Measurements from ENCODE around the gene LRRC4B.
A peak's percentile ranks its signal among the peaks of the same experiment; 100 is the strongest.
"Not testable (repeated sequence)": the region's sequence is repeated elsewhere in the genome, so short reads cannot be mapped to it uniquely, and the experiment has no call there.

Gene LRRC4B

DNA sequence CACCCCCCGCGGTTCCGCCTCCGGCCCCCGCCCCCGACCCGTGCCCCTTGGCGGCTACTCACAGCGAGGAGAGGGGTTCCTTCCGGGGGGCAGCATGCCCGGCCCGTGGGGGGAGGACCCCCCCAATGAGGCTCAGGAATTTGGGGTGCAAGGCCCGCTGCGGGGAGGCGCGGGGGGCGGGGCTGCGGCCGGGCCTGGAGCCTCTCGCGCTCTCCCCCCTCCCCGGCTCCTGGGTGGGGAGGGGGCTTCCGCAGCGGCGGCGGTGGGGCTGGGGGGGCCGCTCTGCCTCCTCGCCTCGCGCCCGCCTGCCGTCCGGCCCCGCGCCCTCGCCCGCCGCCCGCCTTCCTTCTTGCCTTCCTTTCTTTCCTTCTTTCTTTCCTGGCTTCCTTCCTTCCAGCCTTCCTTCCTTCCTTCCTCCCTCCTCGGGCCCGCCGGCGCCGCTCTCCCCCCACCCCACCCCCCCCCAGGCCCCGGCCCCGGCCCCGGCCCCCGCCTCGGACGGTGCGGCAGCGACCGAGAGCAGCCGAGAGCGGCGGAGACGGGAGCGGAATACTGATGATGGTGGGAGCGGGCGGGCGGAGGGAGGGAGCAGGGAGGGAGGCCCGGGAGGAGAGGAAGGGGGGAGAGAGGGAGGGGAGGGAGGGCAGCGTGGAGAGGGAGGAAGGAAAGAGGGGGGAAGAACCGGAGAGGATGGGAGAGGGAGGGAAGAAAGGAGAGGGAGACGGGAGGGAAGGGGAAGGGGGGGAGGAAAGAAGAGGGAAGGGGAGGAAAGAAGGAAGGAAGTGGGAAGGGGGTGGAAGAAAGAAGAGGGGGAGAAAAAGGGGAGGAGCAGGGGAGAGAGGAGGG lies at the start of gene LRRC4B:
TSS of gene LRRC4B (minus strand) at position 554 of the 846 bp plus-strand sequence. CDS start 19,597 bp downstream, outside the sequence.
- DNase-seq = peak in 39 of 51 donors; percentile 7 to 84 (median 60)

DNA sequence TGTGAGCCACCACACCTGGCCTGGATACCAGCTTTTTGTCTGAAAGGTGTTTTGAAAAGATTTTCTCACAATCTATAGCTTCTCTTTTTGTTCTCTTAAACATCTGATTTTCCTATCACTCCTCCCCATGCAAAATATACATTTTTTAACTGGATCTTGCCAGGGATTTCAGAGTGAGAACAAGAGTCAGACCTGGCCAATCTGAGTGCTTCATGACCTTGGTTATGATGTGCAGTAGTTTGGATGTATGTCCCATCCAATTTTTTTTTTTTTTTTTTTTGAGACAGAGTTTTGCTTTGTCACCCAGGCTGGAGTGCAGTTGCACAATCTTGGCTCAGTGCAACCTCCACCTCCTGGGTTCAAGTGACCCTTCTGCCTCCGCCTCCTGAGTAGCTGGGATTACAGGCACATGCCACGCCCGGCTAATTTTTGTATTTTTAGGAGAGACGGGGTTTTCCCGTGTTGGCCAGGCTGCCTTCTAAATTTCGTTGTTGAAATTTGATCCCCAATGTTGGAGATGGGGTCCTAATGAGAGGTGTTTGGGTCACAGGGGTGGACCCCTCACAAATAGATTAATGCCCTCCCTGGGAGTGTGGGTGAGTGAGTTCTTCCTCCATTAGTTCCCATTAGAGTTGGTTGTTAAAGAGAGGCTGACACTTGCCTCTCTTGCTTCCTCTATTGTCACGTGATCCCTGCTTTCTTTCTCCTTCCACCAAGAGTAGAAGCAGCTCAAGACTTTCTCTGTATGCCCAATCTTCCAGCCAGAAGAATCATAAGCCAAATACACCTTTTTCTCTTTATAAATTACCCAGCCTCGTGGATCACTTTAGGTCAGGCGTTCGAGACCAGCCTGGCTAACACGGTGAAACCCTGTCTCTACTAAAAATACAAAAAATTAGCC lies 44.5 kb upstream of the LRRC4B start:
- not testable (repeated sequence) for DNase-seq

DNA sequence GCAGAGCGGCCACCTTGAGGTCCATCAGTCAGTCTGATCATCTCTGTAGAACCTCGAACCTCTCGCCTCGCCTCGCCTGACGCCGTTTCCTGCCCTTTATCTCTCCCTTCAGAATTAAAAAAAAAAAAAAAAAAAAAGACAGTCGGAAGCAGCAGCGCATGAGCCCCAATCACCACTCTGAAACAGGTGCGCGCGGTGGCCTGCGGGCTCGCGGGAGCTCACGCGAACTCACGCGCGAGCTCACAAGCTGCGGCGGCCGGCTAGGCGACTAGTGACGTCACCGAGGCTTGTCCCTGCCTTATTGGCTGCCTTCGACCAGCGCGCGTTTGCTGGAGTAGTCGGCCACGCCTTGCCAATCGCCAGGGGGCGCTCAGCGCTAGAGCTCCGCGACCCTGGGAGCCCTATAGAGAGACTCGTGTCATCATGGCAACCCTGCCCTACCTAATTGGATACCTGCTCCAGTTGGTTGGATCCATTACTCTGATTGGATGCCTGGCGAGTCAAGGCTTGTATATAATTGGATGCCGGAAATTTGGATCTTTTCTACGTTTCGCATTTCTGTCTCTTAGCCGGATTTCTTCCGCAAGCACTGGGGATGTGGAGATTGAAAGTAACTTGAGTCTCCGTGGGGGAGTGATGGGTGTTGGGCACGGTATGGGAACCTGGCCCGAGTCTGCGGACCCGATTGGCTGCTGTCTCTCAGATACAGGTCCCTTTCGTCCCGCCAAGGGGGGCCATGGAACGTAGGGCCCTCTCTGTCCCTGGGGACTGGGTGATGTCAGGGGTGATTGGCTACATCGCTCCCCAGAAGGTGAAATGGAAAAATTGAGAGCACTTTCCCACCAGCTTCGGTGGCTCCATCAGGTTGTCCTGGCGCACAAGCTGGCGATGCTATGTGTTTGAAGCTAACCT lies 39.9 kb upstream of the LRRC4B start:
- peak in 50 of 51 donors; percentile 13 to 99 (median 91) for DNase-seq

DNA sequence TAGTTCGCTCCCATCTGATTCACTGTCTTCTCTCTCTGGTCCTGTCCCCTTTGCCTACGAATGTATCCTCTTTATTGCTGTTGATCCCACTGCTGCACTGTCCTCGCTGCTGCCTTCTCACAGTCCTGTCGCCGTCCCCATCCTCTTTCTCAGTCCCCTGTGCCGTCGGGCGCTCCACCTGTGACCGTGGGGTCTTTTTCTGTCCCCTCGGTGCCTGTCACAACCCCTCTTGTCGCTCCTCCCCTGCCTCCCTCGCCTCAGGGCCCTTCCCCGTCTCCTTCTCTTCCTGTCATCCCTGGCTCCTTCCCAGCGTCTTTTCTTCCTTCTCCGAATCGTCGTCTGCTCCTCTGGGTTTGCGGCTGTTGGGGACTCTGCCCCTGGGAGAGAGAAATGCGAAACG lies 39.2 kb upstream of the LRRC4B start:
- peak in 1 of 51 donors; percentile 15 for DNase-seq

- DNase-seq = peak in 13 of 51 donors; percentile 6 to 47 (median 27)
These were observed 38.0 kb upstream of the LRRC4B start for GRCh38 chr19:50606059-50606836.

DNA sequence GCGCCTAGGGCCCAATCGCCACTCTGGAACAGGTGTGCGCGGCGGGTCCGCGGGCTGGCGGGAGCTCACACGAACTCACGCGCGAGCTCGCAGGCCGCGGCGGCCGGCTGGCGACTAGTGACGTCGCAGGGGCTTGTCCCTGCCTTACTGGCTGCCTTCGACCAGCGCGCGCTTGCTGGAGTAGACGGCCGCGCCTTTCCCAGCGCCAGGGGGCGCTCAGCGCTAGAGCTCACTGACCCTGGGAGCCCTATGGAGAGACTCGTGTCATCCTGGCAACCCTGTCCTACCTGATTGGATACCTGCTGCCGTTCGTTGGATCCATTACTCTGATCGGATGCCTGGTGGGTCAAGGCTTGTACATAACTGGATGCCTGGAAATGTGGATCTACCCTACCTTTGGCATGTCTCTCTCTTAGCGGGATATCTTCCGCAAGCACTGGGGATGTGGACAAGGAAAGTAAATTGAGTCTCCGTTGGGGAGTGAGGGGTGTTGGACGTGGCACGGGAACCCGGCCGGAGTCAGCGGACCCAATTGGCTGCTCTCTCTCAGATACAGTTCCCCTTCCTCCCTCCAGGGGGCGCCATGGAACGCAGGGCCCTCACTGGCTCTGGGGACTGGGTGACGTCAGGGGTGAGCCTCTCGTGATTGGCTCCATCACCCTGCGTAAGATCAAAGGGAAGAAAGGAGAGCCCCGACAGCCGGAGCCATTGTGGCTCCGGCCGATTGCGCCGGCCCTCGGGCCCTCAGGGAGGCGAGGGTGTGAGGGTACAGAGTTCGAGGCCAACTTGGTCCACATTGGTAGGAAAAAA lies 36.2 kb upstream of the LRRC4B start:
- peak in 3 of 51 donors; percentile 9 to 18 (median 11) for DNase-seq

GRCh38 chr19:50602935-50603334 lies 34.7 kb upstream of the LRRC4B start:
- DNase-seq = no peak

- DNase-seq = no peak
These were observed 34.3 kb upstream of the LRRC4B start for GRCh38 chr19:50602496-50602895.

DNA sequence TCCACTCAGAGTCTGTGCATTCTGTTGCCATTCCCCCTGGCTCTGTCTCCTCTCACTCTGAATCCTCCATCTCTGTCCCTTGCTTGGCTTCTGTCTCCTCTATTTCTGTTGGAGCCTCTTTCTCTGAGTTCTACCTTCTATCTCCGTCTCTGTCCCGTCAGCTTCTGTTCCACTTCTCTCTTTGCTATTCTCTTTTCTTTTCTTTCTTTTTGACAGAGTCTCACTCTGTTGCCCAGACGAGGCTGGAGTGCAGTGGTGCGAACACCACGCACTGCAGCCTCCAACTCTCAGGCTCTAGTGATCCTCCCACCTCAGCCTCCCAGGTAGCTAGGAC lies 33.8 kb upstream of the LRRC4B start:
- DNase-seq = no peak

- DNase-seq = no peak
These were observed 33.3 kb upstream of the LRRC4B start for GRCh38 chr19:50601407-50602088.

DNA sequence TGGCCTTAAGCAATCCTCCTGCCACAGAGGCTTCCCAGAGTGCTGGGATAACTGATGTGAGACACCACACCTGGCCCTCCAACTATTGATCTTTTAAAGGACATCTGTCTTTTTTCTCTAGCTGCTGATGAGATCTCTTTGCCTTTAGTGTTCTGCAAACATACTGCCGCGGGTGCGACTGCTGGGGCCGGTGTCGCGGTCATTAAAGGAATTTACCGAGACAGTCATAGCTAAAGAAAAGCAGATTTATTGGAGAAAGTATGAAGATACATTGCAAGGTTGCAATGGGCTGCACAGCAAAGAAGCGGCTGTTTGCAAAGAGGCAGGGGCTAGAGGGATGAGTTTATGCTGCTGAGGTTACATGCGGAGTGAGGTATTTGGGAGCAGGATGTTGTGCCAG lies 31.2 kb upstream of the LRRC4B start:
- no peak for DNase-seq

DNA sequence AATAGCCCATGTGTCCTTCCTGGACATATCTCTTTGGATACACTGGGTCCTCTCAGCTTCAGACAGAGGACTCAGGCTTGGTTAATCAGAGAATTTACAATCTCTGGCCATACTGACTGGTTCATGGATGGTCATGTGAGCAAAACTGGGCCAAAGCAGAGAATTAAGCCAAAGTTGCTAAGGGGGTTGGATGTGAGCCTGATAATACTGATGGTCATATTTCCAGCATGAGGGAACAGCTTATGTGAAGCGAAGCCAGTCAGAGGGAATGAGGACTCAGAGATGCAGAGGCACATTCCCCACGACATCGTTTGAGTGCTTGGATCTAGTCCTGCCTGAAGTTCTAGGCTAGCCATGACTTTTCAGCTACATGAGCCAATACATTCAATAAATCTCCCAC lies 22.0 kb upstream of the LRRC4B start:
- DNase-seq = no peak

GRCh38 chr19:50581795-50582660 lies 13.8 kb upstream of the LRRC4B start:
- not testable (repeated sequence) for DNase-seq

- DNase-seq = no peak
These were observed 12.9 kb upstream of the LRRC4B start for GRCh38 chr19:50580970-50581634.

GRCh38 chr19:50580240-50580639 lies 12.0 kb upstream of the LRRC4B start:
- DNase-seq = no peak

DNA sequence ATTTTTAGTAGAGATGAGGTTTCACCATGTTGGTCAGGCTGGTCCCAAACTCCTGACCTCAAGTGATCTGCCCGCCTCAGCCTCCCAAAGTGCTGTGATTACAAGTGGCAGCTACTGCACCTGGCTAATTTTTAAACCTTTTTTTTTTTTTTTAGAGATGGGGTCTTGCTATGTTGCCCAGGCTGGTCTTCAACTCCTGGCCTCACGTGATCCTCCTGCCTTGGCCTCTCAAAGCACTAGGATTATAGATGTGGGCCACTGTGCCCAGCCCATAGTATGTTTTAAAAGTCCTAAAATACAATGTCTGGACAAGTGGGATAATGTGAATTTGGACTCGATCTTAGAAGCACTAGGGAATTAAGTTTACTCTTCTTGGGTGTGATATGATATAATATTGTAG lies 8.5 kb upstream of the LRRC4B start:
- not testable (repeated sequence) for DNase-seq

- no peak for DNase-seq
These were observed 5.7 kb upstream of the LRRC4B start for GRCh38 chr19:50573741-50574461.

Data from hypothalamus (tissue), 51 donors.